ENCODE measurements around the gene PDS5A. TPM values are rescaled to one million over a fixed set of nuclear protein-coding genes. Genes with fewer than 3 reads are reported as not detected.
A peak's percentile ranks its signal among the peaks of the same experiment; 100 is the strongest.
"Not testable (repeated sequence)": the region's sequence is repeated elsewhere in the genome, so short reads cannot be mapped to it uniquely, and the experiment has no call there.

PDS5A gene
- 74.8 TPM for total RNA-seq
- long read RNA-seq, full-length matches to known transcripts = 27 of 67 reads
- long read RNA-seq, partial matches to known transcripts = 19 of 67 reads
- long read RNA-seq, other reads (novel, unspliced or antisense) = 21 of 67 reads

GRCh38 chr4:39977489-39978377 is at the start of gene PDS5A:
PDS5A (minus strand) TSS chr4:39977911; CDS start chr4:39976577, 1,334 bp downstream.
- Histone ChIP-seq H3K4me1 (peaks cover 19% of the 10 kb centered on the region), H3K27me3 (ENCODE audit: low read depth) (no peaks in the 10 kb centered on the region), H3K4me3 (peak within 1 kb of the TSS; percentile 81), H3K9me3 (no peaks in the 10 kb centered on the region), H3K36me3 (peaks cover 30% of the 10 kb centered on the region), H3K27ac (peak within 1 kb of the TSS; percentile 93)
- TF ChIP-seq CTCF (IDR thresholded peaks at IDR 0.05) = peak; percentile 85
- peak; percentile 92 for DNase-seq
- peak; percentile 92 to 97 for ATAC-seq
- intact Hi-C loops (cut with DNase I) = loop anchor here (10.0 kb wide), 2 partner anchors 283 to 513 kb away; partner anchors contain the start of gene UBE2K

GRCh38 chr4:40024049-40024448 is 46.3 kb upstream of the PDS5A start:
- H3K9me3 ChIP-seq; H3K4me1 ChIP-seq; H3K27ac ChIP-seq; ATAC-seq; H3K27me3 ChIP-seq (ENCODE audit: low read depth); H3K36me3 ChIP-seq; intact Hi-C loops (cut with DNase I); DNase-seq; H3K4me3 ChIP-seq: not testable (repeated sequence)

GRCh38 chr4:40021116-40021515 is 43.4 kb upstream of the PDS5A start:
- H3K4me3 ChIP-seq; H3K27me3 ChIP-seq (ENCODE audit: low read depth); intact Hi-C loops (cut with DNase I); H3K9me3 ChIP-seq; H3K4me1 ChIP-seq; DNase-seq; ATAC-seq; H3K27ac ChIP-seq; H3K36me3 ChIP-seq: not testable (repeated sequence)

GRCh38 chr4:40020221-40020620 is 42.5 kb upstream of the PDS5A start:
- intact Hi-C loops (cut with DNase I) = no loop called here
- Histone ChIP-seq H3K4me1 (no peaks in the 10 kb centered on the region), H3K4me3 (no peak overlapping the region), H3K36me3 (no peaks in the 10 kb centered on the region), H3K27me3 (ENCODE audit: low read depth) (no peaks in the 10 kb centered on the region), H3K27ac (no peak overlapping the region), H3K9me3 (no peaks in the 10 kb centered on the region)
- no peak for TF ChIP-seq CTCF (IDR thresholded peaks at IDR 0.05)
- ATAC-seq = no peak
- DNase-seq = no peak

- no peaks in the 10 kb centered on the region for H3K9me3 ChIP-seq
- H3K27ac ChIP-seq = no peak overlapping the region
- H3K27me3 ChIP-seq (ENCODE audit: low read depth) = no peaks in the 10 kb centered on the region
- H3K4me1 ChIP-seq = no peaks in the 10 kb centered on the region
- intact Hi-C loops (cut with DNase I) = no loop called here
- no peaks in the 10 kb centered on the region for H3K36me3 ChIP-seq
- no peak overlapping the region for H3K4me3 ChIP-seq
- ATAC-seq (no peak), DNase-seq (no peak)
- no peak for TF ChIP-seq CTCF (IDR thresholded peaks at IDR 0.05)
These were observed 38.3 kb upstream of the PDS5A start for GRCh38 chr4:40016007-40016406.

- TF ChIP-seq CTCF (IDR thresholded peaks at IDR 0.05) = no peak
- no peak overlapping the region for H3K27ac ChIP-seq
- peaks cover 8% of the 10 kb centered on the region for H3K4me1 ChIP-seq
- no peaks in the 10 kb centered on the region for H3K9me3 ChIP-seq
- H3K36me3 ChIP-seq = no peaks in the 10 kb centered on the region
- no peaks in the 10 kb centered on the region for H3K27me3 ChIP-seq (ENCODE audit: low read depth)
- ATAC-seq = peak; percentile 66 to 79
- no peak for DNase-seq
- no peak overlapping the region for H3K4me3 ChIP-seq
- intact Hi-C loops (cut with DNase I) = no loop called here
These were observed 26.3 kb upstream of the PDS5A start for GRCh38 chr4:40003986-40004385.
